HG03159 (cell line): ENCODE data around the gene PCNA.

ENCODE experiments used
- ATAC-seq: cut with Tn5 transposase; IDR thresholded peaks from one replicate; pipeline ENCODE4 v1.9.1; 2021; ENCODE audit warnings: mild to moderate bottlenecking, moderate library complexity; ENCODE audit not compliant: unreplicated experiment

PCNA gene

DNA sequence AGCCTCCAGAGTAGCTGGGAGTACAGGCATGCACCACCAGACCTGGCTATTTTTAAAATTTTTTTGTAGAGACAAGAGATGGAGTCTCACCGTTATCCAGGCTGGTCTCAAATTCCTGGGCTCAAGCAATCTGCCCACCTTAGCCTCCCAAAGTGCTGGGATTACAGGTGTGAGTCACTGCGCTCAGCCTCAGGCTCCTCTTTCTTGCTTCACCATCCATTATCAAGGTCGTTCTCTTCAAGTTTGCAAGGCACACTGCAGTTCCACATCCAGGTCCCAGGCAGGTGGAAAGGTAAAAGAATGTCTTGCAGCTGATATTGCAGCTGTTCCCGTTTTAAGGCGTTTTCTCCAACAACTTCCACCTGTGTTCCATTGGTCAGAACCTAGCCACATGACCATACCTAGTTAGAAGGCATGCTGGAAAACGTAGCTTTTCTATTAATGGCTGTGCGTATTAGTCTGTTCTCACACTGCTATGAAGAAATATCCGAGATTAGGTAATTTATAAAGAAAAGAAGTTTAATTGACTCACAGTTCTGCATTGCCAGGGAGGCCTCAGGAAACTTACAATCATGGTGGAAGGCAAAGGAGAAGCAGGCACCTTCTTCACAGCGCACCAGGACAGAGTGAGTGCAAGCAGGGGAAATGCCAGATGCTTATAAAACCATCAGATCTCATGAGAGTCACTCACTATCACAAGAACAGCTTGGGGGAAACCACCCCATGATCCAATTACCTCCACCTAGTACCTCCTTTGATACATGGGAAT lies 51.7 kb downstream of the PCNA start:
- ATAC-seq, result no peak

DNA sequence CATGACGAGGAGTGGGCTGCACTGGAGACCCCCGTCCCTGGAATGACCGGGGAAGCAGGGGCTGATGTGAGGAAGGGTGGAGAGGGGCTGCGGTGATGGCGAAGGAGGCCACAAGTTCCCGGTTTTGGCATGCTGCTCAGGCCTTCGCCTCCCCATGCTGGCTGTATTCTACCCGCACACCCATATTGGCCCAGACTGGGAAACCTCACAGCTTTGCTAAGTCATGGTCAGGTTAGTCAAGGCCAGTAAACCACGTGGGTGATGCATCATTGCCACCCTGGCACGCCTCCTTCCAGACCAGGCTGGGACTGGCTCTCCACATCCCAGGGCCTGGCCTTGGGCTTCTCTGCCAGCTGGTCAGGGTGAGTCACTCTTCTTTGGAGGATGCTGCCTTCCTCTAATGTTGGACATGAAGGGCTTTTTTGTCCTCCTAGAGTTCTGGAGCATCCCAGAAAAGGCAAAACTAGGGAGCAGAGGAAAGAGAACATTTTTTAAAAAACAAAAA lies 53.8 kb downstream of the PCNA start:
- no peak for ATAC-seq

DNA sequence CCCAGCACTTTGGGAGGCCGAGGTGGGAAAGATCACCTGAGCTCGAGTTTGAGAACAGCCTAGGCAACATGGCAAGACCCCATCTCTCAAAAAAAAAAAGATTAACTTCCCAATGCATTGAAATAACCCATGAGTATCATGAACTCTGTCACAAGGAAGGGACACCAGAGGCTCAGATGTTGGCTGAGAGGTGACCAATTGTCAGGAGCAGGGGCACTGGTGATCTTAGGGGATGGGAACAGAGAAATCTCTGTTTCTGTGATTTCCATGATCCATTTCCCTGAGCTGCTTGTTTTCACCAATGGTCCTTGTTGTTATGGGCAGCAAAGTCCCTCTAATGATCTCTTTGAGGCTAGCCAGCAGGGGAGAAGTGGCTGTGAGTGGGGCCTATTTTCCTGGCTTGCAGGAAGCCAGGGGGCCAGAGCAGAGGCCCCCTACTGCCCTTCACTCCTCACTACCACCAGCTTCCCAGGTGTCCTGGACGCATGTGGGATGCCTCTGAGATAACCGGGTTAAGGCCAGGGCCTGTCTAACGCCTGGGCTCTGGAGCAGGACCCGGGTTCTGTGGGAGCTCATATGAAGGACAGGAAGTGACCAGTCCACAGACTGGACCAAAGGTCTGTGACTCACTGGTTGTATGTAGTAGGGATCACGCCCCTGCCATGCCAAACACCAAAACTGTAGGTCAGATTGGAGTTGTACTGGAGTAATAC lies 54.4 kb downstream of the PCNA start:
- ATAC-seq, result no peak
